ENCODE data around the gene PES1. TPM values are rescaled to one million over a fixed set of nuclear protein-coding genes. Genes with fewer than 3 reads are reported as not detected.

The PES1 gene
- total and polyA plus RNA-seq, 2 experiments from 2014 or later = 64.1 to 76.9 TPM

DNA sequence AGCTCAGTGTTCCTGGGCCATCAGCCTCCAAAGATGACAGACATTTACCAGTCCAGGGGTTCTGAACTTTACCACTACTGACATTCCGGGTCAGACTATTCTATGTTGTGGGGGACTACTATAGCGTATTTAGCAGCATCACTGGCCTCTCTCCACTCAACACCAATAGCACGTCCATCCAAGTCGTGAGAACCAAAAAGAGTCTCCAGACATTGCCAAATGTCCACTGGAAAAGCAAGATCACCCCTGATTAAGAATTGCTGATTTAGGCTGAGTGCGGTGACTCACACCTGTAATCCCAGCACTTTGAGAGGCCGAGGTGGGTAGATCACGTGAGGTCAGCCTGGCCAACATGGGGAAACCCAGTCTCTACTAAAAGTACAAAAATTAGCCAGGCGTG is 5.3 kb downstream of the PES1 start (continued):
- TF ChIP-seq, protein P1, sequence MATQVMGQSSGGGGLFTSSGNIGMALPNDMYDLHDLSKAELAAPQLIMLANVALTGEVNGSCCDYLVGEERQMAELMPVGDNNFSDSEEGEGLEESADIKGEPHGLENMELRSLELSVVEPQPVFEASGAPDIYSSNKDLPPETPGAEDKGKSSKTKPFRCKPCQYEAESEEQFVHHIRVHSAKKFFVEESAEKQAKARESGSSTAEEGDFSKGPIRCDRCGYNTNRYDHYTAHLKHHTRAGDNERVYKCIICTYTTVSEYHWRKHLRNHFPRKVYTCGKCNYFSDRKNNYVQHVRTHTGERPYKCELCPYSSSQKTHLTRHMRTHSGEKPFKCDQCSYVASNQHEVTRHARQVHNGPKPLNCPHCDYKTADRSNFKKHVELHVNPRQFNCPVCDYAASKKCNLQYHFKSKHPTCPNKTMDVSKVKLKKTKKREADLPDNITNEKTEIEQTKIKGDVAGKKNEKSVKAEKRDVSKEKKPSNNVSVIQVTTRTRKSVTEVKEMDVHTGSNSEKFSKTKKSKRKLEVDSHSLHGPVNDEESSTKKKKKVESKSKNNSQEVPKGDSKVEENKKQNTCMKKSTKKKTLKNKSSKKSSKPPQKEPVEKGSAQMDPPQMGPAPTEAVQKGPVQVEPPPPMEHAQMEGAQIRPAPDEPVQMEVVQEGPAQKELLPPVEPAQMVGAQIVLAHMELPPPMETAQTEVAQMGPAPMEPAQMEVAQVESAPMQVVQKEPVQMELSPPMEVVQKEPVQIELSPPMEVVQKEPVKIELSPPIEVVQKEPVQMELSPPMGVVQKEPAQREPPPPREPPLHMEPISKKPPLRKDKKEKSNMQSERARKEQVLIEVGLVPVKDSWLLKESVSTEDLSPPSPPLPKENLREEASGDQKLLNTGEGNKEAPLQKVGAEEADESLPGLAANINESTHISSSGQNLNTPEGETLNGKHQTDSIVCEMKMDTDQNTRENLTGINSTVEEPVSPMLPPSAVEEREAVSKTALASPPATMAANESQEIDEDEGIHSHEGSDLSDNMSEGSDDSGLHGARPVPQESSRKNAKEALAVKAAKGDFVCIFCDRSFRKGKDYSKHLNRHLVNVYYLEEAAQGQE (IDR thresholded peaks at IDR 0.05; ENCODE audit: unreplicated experiment) = no peak
- no peak for TF ChIP-seq EZH2phosphoT487 (IDR thresholded peaks at IDR 0.05; ENCODE audit: unreplicated experiment)
- no peak for TF ChIP-seq JUNB (IDR thresholded peaks at IDR 0.05; ENCODE audit: unreplicated experiment)
- TF ChIP-seq EZH2 (IDR thresholded peaks at IDR 0.05; ENCODE audit: low read depth, unreplicated experiment) = no peak
- TF ChIP-seq, protein P2, sequence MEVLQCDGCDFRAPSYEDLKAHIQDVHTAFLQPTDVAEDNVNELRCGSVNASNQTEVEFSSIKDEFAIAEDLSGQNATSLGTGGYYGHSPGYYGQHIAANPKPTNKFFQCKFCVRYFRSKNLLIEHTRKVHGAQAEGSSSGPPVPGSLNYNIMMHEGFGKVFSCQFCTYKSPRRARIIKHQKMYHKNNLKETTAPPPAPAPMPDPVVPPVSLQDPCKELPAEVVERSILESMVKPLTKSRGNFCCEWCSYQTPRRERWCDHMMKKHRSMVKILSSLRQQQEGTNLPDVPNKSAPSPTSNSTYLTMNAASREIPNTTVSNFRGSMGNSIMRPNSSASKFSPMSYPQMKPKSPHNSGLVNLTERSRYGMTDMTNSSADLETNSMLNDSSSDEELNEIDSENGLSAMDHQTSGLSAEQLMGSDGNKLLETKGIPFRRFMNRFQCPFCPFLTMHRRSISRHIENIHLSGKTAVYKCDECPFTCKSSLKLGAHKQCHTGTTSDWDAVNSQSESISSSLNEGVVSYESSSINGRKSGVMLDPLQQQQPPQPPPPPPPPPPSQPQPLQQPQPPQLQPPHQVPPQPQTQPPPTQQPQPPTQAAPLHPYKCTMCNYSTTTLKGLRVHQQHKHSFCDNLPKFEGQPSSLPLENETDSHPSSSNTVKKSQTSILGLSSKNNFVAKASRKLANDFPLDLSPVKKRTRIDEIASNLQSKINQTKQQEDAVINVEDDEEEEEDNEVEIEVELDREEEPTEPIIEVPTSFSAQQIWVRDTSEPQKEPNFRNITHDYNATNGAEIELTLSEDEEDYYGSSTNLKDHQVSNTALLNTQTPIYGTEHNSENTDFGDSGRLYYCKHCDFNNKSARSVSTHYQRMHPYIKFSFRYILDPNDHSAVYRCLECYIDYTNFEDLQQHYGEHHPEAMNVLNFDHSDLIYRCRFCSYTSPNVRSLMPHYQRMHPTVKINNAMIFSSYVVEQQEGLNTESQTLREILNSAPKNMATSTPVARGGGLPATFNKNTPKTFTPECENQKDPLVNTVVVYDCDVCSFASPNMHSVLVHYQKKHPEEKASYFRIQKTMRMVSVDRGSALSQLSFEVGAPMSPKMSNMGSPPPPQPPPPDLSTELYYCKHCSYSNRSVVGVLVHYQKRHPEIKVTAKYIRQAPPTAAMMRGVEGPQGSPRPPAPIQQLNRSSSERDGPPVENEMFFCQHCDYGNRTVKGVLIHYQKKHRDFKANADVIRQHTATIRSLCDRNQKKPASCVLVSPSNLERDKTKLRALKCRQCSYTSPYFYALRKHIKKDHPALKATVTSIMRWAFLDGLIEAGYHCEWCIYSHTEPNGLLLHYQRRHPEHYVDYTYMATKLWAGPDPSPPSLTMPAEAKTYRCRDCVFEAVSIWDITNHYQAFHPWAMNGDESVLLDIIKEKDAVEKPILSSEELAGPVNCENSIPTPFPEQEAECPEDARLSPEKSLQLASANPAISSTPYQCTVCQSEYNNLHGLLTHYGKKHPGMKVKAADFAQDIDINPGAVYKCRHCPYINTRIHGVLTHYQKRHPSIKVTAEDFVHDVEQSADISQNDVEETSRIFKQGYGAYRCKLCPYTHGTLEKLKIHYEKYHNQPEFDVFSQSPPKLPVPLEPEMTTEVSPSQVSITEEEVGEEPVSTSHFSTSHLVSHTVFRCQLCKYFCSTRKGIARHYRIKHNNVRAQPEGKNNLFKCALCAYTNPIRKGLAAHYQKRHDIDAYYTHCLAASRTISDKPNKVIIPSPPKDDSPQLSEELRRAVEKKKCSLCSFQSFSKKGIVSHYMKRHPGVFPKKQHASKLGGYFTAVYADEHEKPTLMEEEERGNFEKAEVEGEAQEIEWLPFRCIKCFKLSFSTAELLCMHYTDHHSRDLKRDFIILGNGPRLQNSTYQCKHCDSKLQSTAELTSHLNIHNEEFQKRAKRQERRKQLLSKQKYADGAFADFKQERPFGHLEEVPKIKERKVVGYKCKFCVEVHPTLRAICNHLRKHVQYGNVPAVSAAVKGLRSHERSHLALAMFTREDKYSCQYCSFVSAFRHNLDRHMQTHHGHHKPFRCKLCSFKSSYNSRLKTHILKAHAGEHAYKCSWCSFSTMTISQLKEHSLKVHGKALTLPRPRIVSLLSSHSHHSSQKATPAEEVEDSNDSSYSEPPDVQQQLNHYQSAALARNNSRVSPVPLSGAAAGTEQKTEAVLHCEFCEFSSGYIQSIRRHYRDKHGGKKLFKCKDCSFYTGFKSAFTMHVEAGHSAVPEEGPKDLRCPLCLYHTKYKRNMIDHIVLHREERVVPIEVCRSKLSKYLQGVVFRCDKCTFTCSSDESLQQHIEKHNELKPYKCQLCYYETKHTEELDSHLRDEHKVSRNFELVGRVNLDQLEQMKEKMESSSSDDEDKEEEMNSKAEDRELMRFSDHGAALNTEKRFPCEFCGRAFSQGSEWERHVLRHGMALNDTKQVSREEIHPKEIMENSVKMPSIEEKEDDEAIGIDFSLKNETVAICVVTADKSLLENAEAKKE (CRISPR knock-in tag; IDR thresholded peaks at IDR 0.05) = no peak
- TF ChIP-seq ZNF114 (CRISPR knock-in tag; IDR thresholded peaks at IDR 0.05) = no peak
- no peak for TF ChIP-seq STAT1 (IDR thresholded peaks at IDR 0.05; ENCODE audit: unreplicated experiment)

Measured in GM23338 (cell line).